CD14-positive monocyte (primary cell): ENCODE results near the gene SRD5A2. TPM values are rescaled to one million over a fixed set of nuclear protein-coding genes. Genes with fewer than 3 reads are reported as not detected.

Experiments
- DNase-seq, 3 donors: peaks; one replicate each; pipeline ENCODE4 v3.0.0-alpha.2; 2011 to 2022
- H2AFZ ChIP-seq: 2 replicates; pipeline ENCODE4 v1.6.0; 2012; ENCODE audit warnings: mild to moderate bottlenecking, low read depth, low read length, inconsistent platforms; ENCODE audit not compliant: insufficient read depth, poor library complexity, severe bottlenecking
- H3K27ac ChIP-seq, 2 donors: 1 replicate in 1 of 2; 2 replicates in 1 of 2; pipeline ENCODE4 v1.5.1; 2012 to 2013; ENCODE audit warnings: low read length in 2 of 2, control low read depth in 1 of 2, inconsistent platforms in 1 of 2, low read depth in 1 of 2, mild to moderate bottlenecking in 1 of 2
- H3K27me3 ChIP-seq, 2 donors: one replicate each; pipeline versions ENCODE4 v1.6.0 to v1.6.1; 2011 to 2013; ENCODE audit warnings: low read length in 2 of 2; ENCODE audit not compliant: control insufficient read depth in 2 of 2, insufficient read depth in 2 of 2
- H3K36me3 ChIP-seq, 2 donors: replicated peaks in 1 of 2; 1 replicate in 1 of 2; 2 replicates in 1 of 2; pipeline versions ENCODE4 v1.5.1 to v1.6.1; 2012 to 2013; ENCODE audit warnings: low read length in 2 of 2, control low read depth in 1 of 2, inconsistent platforms in 1 of 2, mild to moderate bottlenecking in 1 of 2; ENCODE audit not compliant: insufficient read depth in 2 of 2, control insufficient read depth in 1 of 2
- H3K4me1 ChIP-seq, 2 donors: 1 replicate in 1 of 2; 2 replicates in 1 of 2; pipeline versions ENCODE4 v1.5.1 to v1.6.1; 2012 to 2013; ENCODE audit warnings: low read length in 2 of 2, control low read depth in 1 of 2, inconsistent platforms in 1 of 2, mild to moderate bottlenecking in 1 of 2, moderate library complexity in 1 of 2; ENCODE audit not compliant: insufficient read depth in 2 of 2, control insufficient read depth in 1 of 2
- H3K4me2 ChIP-seq: replicated peaks from 2 replicates; pipeline ENCODE3; 2012; ENCODE audit warnings: low read length, moderate library complexity, mild to moderate bottlenecking; ENCODE audit not compliant: poor library complexity, severe bottlenecking; ENCODE audit errors: extremely low read depth
- H3K4me3 ChIP-seq, 3 experiments: fragments of 200-600 bp in 1 of 3; sonication (generic) in 1 of 3; replicated peaks in 1 of 3; 1 replicate in 2 of 3; 2 replicates in 1 of 3; pipeline ENCODE4 v1.5.1; 2011 to 2013; ENCODE audit warnings: low read length in 3 of 3, mild to moderate bottlenecking in 3 of 3, control low read depth in 2 of 3, low read depth in 2 of 3, inconsistent platforms in 1 of 3, moderate library complexity in 1 of 3
- H3K79me2 ChIP-seq: 2 replicates; pipeline ENCODE4 v1.6.0; 2012; ENCODE audit warnings: mild to moderate bottlenecking, control low read depth, inconsistent platforms, low read length, moderate library complexity; ENCODE audit not compliant: insufficient read depth
- H3K9ac ChIP-seq: 2 replicates; pipeline ENCODE4 v1.6.0; 2017; ENCODE audit warnings: low read length, mild to moderate bottlenecking; ENCODE audit not compliant: insufficient read depth, poor library complexity, severe bottlenecking
- H3K9me3 ChIP-seq, 2 donors: replicated peaks in 1 of 2; 1 replicate in 1 of 2; 2 replicates in 1 of 2; pipeline versions ENCODE4 v1.5.1 to v1.6.1; 2012 to 2013; ENCODE audit warnings: low read length in 2 of 2, control low read depth in 1 of 2; ENCODE audit not compliant: control insufficient read depth in 1 of 2, insufficient read depth in 1 of 2
- H4K20me1 ChIP-seq: 2 replicates; pipeline ENCODE4 v1.6.0; 2012; ENCODE audit warnings: mild to moderate bottlenecking, low read length, control low read depth, moderate library complexity; ENCODE audit not compliant: insufficient read depth
- H3K27ac Mint-ChIP-seq, 7 donors: one replicate each; pipeline ENCODE4 v1.8.0; 2020; ENCODE audit warnings: mild to moderate bottlenecking in 7 of 7, mixed read lengths in 7 of 7, moderate library complexity in 6 of 7, inconsistent platforms in 2 of 7
- H3K27me3 Mint-ChIP-seq, 3 donors: one replicate each; pipeline ENCODE4 v1.8.0; 2021 to 2022; ENCODE audit warnings: low read depth in 3 of 3, mild to moderate bottlenecking in 3 of 3, mixed read lengths in 3 of 3, moderate library complexity in 3 of 3, inconsistent platforms in 1 of 3
- H3K36me3 Mint-ChIP-seq, 2 donors: one replicate each; pipeline ENCODE4 v1.8.0; 2020; ENCODE audit warnings: mixed read lengths in 2 of 2, inconsistent platforms in 1 of 2, mild to moderate bottlenecking in 1 of 2
- H3K4me1 Mint-ChIP-seq: one replicate; pipeline ENCODE4 v1.8.0; 2020; ENCODE audit warnings: mild to moderate bottlenecking, mixed read lengths
- H3K4me3 Mint-ChIP-seq, 2 donors: one replicate each; pipeline ENCODE4 v1.8.0; 2020; ENCODE audit warnings: mild to moderate bottlenecking in 2 of 2, mixed read lengths in 2 of 2, moderate library complexity in 1 of 2
- H3K9me3 Mint-ChIP-seq, 7 donors: one replicate each; pipeline ENCODE4 v1.8.0; 2020 to 2022; ENCODE audit warnings: mixed read lengths in 7 of 7, mild to moderate bottlenecking in 6 of 7, moderate library complexity in 6 of 7, inconsistent platforms in 2 of 7
- WGBS: methylation state at CpG from one replicate; pipeline ENCODE4 v1.1.5; 2013; ENCODE audit warnings: missing lambda C conversion rate; ENCODE audit not compliant: insufficient coverage; 5-methylcytosine and 5-hydroxymethylcytosine counted together
- intact Hi-C, 2 donors: fragments of 100-400 bp; cut with micrococcal nuclease; formaldehyde crosslinking; loops; one replicate each; pipeline versions ENCODE4 v1.15.0 to v1.15.1; 2023
- polyA plus RNA-seq, 3 donors: library from polyadenylated mRNA; depleted of rRNA in 1 of 3; unstranded in 2 of 3; stranded (reverse) in 1 of 3; fragments of 300-500 nt in 2 of 3; fragments of >200 nt in 1 of 3; fragmentation: Illumina TruSeq in 2 of 3; gene quantifications; 1 replicate in 2 of 3; 2 replicates in 1 of 3; pipeline ENCODE4 v1.2.3, GENCODE V29; 2012 to 2021
- TF ChIP-seq, protein P1 (sequence below): fragments of 200-600 bp; IDR thresholded peaks from one replicate; pipeline ENCODE4 v1.8.0; 2022; ENCODE audit warnings: antibody characterized with exemption, mild to moderate bottlenecking

The SRD5A2 gene
- polyA plus RNA-seq, 3 donors: not detected

DNA sequence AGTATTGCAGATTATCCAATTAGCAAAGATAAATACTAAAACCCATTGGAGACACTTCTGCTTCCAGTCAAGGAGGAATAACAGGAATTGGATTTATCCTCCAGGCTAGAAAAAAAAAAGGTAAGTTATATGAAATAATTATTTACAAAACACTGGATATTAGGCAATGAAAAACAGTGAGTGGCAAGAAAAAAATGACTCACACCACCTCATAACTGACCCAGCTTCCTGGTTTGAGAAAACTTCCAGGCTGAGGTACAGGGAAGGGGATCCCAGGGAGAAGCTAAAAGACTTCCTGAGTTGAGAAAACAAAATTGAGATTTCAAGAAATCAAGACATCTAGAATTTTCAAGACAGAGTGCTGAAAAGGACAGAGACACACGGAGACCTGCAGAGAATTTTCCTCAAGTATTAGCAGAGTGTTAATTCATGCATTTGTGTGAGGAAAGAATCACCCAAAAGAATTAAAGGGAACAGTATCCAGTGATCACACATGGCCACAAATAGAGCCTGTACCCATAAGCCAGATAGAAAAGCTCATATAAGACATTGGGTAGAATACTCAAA, 17.4 kb downstream of the SRD5A2 start:
- no peaks in the 10 kb centered on the region for H3K27me3 ChIP-seq
- no peak overlapping the region for H3K4me2 ChIP-seq
- DNase-seq: no peak
- WGBS: no CpG with 5 or more reads among the region's 1 CpG
- H3K4me3 Mint-ChIP-seq: no peak overlapping the region
- H3K9me3 ChIP-seq: no peaks in the 10 kb centered on the region
- no peak overlapping the region for H3K4me3 ChIP-seq
- H3K4me1 ChIP-seq: no peaks in the 10 kb centered on the region
- no peaks in the 10 kb centered on the region for H4K20me1 ChIP-seq
- H3K27ac Mint-ChIP-seq: no peak overlapping the region
- peaks cover 2 to 10% (median 6%) of the 10 kb centered on the region in 3 donors for H3K27me3 Mint-ChIP-seq
- intact Hi-C loops: no loop called here
- no peaks in the 10 kb centered on the region for H3K36me3 ChIP-seq
- no peak overlapping the region for H3K27ac ChIP-seq
- no peaks in the 10 kb centered on the region for H3K79me2 ChIP-seq
- TF ChIP-seq, protein P1, sequence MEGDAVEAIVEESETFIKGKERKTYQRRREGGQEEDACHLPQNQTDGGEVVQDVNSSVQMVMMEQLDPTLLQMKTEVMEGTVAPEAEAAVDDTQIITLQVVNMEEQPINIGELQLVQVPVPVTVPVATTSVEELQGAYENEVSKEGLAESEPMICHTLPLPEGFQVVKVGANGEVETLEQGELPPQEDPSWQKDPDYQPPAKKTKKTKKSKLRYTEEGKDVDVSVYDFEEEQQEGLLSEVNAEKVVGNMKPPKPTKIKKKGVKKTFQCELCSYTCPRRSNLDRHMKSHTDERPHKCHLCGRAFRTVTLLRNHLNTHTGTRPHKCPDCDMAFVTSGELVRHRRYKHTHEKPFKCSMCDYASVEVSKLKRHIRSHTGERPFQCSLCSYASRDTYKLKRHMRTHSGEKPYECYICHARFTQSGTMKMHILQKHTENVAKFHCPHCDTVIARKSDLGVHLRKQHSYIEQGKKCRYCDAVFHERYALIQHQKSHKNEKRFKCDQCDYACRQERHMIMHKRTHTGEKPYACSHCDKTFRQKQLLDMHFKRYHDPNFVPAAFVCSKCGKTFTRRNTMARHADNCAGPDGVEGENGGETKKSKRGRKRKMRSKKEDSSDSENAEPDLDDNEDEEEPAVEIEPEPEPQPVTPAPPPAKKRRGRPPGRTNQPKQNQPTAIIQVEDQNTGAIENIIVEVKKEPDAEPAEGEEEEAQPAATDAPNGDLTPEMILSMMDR: no peak
- H3K9me3 Mint-ChIP-seq: peaks cover 0 to 9% (median 2%) of the 10 kb centered on the region in 7 donors
- H3K4me1 Mint-ChIP-seq: peaks cover 4% of the 10 kb centered on the region
- H3K9ac ChIP-seq: no peak overlapping the region
- no peaks in the 10 kb centered on the region for H3K36me3 Mint-ChIP-seq
- H2AFZ ChIP-seq: no peak overlapping the region

DNA sequence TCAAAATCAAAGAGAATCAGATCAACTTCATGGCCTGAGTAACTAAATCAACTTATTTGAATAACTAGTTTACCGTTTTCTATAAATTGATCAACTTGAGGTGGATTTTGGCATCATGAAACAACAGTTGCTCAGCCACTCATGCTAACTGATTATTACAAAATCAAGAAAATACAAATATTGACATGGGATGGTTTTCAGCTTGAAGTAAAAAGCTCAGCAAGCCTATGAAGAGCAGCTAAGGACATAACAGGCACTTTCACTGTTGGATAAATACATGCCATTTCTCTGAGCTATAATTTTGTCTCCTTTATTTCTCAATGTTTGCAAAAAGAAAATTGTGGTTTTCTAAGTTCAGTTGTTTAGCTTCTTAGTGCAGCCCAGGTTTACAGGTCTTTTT, 18.9 kb downstream of the SRD5A2 start:
- Histone ChIP-seq H2AFZ (no peak overlapping the region), H3K9ac (no peak overlapping the region), H4K20me1 (no peaks in the 10 kb centered on the region), H3K27me3 (no peaks in the 10 kb centered on the region), H3K79me2 (no peaks in the 10 kb centered on the region), H3K27ac (no peak overlapping the region), H3K36me3 (no peaks in the 10 kb centered on the region), H3K4me2 (no peak overlapping the region), H3K4me3 (no peak overlapping the region), H3K9me3 (peaks cover 0 to 3% of the 10 kb centered on the region in 2 donors), H3K4me1 (no peaks in the 10 kb centered on the region)
- no peaks in the 10 kb centered on the region for H3K36me3 Mint-ChIP-seq
- peaks cover 2 to 10% (median 5%) of the 10 kb centered on the region in 3 donors for H3K27me3 Mint-ChIP-seq
- H3K4me1 Mint-ChIP-seq: peaks cover 4% of the 10 kb centered on the region
- no CpG with 5 or more reads among the region's 1 CpG for WGBS
- peaks cover 0 to 9% (median 2%) of the 10 kb centered on the region in 7 donors for H3K9me3 Mint-ChIP-seq
- H3K4me3 Mint-ChIP-seq: no peak overlapping the region
- no peak for DNase-seq
- TF ChIP-seq, protein P1: no peak
- intact Hi-C loops: no loop called here
- H3K27ac Mint-ChIP-seq: no peak overlapping the region
